Measurements from ENCODE around the gene HSD17B3.

GRCh38 chr9:96189995-96190394 is 112.0 kb downstream of the HSD17B3 start:
- TF ChIP-seq CTCF (IDR thresholded peaks at IDR 0.05) (no peak), POLR2A (IDR thresholded peaks at IDR 0.05) (no peak)

Data from heart left ventricle (tissue), 13 donors.